D721Med (cell line): Measurements from ENCODE around the gene ABCA13.

Experiments
- DNase-seq: peaks from one replicate; pipeline ENCODE4 v3.0.0; 2011; ENCODE audit warnings: low spot score; ENCODE audit not compliant: insufficient read length
- FAIRE-seq: peaks from 2 replicates; lab custom pipeline; 2011; peaks lifted over from hg19 to GRCh38; lab: Jason Lieb, UNC
- CTCF ChIP-seq: IDR thresholded peaks from 2 replicates; pipeline ENCODE4 v1.5.1; 2012; ENCODE audit warnings: mild to moderate bottlenecking, control low read depth; ENCODE audit not compliant: insufficient read depth; ENCODE audit errors: missing control alignments

Gene ABCA13

GRCh38 chr7:48171202-48171601, at the start of gene ABCA13:
Gene ABCA13 (plus strand): TSS chr7:48171458. CDS start chr7:48171484, 26 bp downstream.
- DNase-seq (no peak), FAIRE-seq (no peak)
- TF ChIP-seq CTCF: no peak

- TF ChIP-seq CTCF: no peak
- FAIRE-seq (no peak), DNase-seq (no peak)
These were observed 45.2 kb upstream of the ABCA13 start for GRCh38 chr7:48126037-48126436.

- DNase-seq (no peak), FAIRE-seq (no peak)
- TF ChIP-seq CTCF: no peak
These were observed 40.6 kb upstream of the ABCA13 start for GRCh38 chr7:48130658-48131108.

- no peak for DNase-seq
- no peak for TF ChIP-seq CTCF
- no peak for FAIRE-seq
These were observed 38.5 kb upstream of the ABCA13 start for GRCh38 chr7:48132792-48133191.

GRCh38 chr7:48139459-48139858, 31.8 kb upstream of the ABCA13 start:
- DNase-seq (no peak), FAIRE-seq (no peak)
- TF ChIP-seq CTCF: no peak

GRCh38 chr7:48140001-48140681, 31.1 kb upstream of the ABCA13 start:
- no peak for TF ChIP-seq CTCF
- FAIRE-seq (no peak), DNase-seq (no peak)

GRCh38 chr7:48141521-48141920, 29.7 kb upstream of the ABCA13 start:
- DNase-seq (no peak), FAIRE-seq (no peak)
- no peak for TF ChIP-seq CTCF
